ENCODE data around the gene GPR161. TPM values are rescaled to one million over a fixed set of nuclear protein-coding genes. Genes with fewer than 3 reads are reported as not detected.

Gene GPR161
- total RNA-seq, 2 experiments from 2014 or later, result not detected

DNA sequence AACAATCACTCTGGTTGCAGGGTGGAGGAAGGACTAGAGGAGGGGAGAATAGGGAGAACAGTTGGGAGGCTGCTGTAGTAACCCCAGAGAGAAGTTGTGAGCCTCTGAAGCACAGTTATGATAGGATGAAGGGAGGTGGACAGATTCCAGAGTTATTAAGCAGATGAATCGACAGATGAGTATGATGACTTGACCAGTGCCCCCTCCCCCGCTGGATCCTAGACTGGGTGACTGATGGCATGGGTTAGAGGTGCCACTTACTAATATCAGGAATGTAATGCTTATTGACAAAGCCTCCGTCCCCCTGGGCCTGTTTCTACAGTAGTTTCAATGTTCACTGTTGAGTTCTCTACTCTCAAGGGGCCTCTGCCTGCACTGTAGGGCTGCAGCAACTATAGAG, 28.0 kb upstream of the GPR161 start:
- ATAC-seq (ENCODE audit: poor library complexity) (no peak), DNase-seq (no peak)
- Mint-ChIP-seq H3K27me3 (peaks cover 26% of the 10 kb centered on the region), H3K4me1 (ENCODE audit: low read depth) (no peaks in the 10 kb centered on the region), H3K4me3 (no peak overlapping the region), H3K27ac (no peak overlapping the region), H3K36me3 (ENCODE audit: low read depth) (peaks cover 9% of the 10 kb centered on the region), H3K9me3 (peaks cover 6% of the 10 kb centered on the region)
- TF ChIP-seq, protein P1, sequence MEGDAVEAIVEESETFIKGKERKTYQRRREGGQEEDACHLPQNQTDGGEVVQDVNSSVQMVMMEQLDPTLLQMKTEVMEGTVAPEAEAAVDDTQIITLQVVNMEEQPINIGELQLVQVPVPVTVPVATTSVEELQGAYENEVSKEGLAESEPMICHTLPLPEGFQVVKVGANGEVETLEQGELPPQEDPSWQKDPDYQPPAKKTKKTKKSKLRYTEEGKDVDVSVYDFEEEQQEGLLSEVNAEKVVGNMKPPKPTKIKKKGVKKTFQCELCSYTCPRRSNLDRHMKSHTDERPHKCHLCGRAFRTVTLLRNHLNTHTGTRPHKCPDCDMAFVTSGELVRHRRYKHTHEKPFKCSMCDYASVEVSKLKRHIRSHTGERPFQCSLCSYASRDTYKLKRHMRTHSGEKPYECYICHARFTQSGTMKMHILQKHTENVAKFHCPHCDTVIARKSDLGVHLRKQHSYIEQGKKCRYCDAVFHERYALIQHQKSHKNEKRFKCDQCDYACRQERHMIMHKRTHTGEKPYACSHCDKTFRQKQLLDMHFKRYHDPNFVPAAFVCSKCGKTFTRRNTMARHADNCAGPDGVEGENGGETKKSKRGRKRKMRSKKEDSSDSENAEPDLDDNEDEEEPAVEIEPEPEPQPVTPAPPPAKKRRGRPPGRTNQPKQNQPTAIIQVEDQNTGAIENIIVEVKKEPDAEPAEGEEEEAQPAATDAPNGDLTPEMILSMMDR (IDR thresholded peaks at IDR 0.05), result no peak
- Histone ChIP-seq H3K36me3 (ENCODE audit: insufficient read depth, low read length) (no peaks in the 10 kb centered on the region), H3K4me1 (ENCODE audit: insufficient read depth, low read length) (no peaks in the 10 kb centered on the region), H3K27ac (ENCODE audit: low read depth in 1 of 2, low read length in 2 of 2) (no peak overlapping the region), H3K9me3 (ENCODE audit: control insufficient read depth in 1 of 2, insufficient read depth in 1 of 2, low read length in 2 of 2) (peaks cover 12 to 15% of the 10 kb centered on the region in 2 experiments), H3K4me3 (ENCODE audit: low read length) (no peak overlapping the region), H3K27me3 (ENCODE audit: control insufficient read depth in 1 of 2, insufficient read depth in 2 of 2, low read length in 2 of 2) (peaks cover 0 to 4% of the 10 kb centered on the region in 2 experiments)
- ChIA-PET POLR2A (no interaction called here), CTCF (no interaction called here)
- intact Hi-C loops (cut with DNase I, micrococcal nuclease), result no loop called here

DNA sequence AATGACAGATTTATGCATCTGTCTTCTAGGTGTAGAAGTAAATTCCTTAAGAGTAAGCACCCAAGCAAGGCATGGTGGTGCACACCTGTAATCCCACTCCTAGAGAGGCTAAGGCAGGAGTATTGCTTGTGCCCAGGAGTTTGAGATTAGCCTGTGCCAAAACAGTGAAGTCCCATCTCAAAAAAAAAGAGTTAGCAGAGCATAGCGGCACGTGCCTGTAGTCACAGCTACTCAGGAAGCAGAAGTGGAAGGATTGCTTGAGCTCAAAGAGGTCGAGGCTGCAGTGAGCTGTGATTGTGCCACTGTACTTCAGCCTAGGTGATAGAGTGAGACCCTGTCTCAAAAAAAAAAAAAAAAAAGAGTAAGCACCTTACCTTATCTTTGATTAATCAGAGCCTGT, 26.9 kb upstream of the GPR161 start:
- peaks cover 11% of the 10 kb centered on the region for H3K36me3 Mint-ChIP-seq (ENCODE audit: low read depth)
- no peak overlapping the region for H3K27ac Mint-ChIP-seq
- no peak for ATAC-seq (ENCODE audit: poor library complexity)
- DNase-seq, result no peak
- H3K4me3 ChIP-seq (ENCODE audit: low read length), result no peak overlapping the region
- H3K36me3 ChIP-seq (ENCODE audit: insufficient read depth, low read length), result no peaks in the 10 kb centered on the region
- CTCF ChIA-PET, result no interaction called here
- H3K9me3 ChIP-seq (ENCODE audit: control insufficient read depth in 1 of 2, insufficient read depth in 1 of 2, low read length in 2 of 2), result peaks cover 16 to 18% of the 10 kb centered on the region in 2 experiments
- H3K27me3 Mint-ChIP-seq, result peaks cover 28% of the 10 kb centered on the region
- peaks cover 0 to 4% of the 10 kb centered on the region in 2 experiments for H3K27me3 ChIP-seq (ENCODE audit: control insufficient read depth in 1 of 2, insufficient read depth in 2 of 2, low read length in 2 of 2)
- no peaks in the 10 kb centered on the region for H3K4me1 Mint-ChIP-seq (ENCODE audit: low read depth)
- intact Hi-C loops (cut with DNase I, micrococcal nuclease), result no loop called here
- no peak overlapping the region for H3K4me3 Mint-ChIP-seq
- TF ChIP-seq, protein P1 (IDR thresholded peaks at IDR 0.05), result no peak
- no peaks in the 10 kb centered on the region for H3K4me1 ChIP-seq (ENCODE audit: insufficient read depth, low read length)
- no peak overlapping the region for H3K27ac ChIP-seq (ENCODE audit: low read depth in 1 of 2, low read length in 2 of 2)
- POLR2A ChIA-PET, result no interaction called here
- peaks cover 10% of the 10 kb centered on the region for H3K9me3 Mint-ChIP-seq

DNA sequence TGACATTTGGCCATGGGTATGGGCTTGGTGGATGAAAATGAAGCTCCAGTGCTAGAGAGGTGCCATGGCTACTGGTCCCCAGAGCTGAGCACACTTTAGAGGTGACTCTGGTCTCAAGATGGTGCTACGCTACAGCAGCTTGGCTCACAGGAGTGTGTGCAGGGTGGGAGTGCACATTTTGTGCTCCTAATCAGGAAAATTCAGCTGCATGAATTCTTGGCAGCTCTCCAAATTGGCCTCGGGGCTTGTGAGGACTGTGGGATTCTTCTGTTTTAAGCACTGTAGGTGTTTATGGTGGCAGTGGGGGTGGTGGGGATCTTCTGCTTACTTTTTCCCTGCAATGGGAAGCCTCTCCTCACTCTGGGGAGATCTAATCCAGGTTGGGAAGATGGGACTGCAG, 24.7 kb upstream of the GPR161 start:
- Histone ChIP-seq H3K9me3 (ENCODE audit: control insufficient read depth in 1 of 2, insufficient read depth in 1 of 2, low read length in 2 of 2) (peaks cover 16 to 30% of the 10 kb centered on the region in 2 experiments), H3K27me3 (ENCODE audit: control insufficient read depth in 1 of 2, insufficient read depth in 2 of 2, low read length in 2 of 2) (peaks cover 0 to 4% of the 10 kb centered on the region in 2 experiments), H3K27ac (ENCODE audit: low read depth in 1 of 2, low read length in 2 of 2) (no peak overlapping the region), H3K4me1 (ENCODE audit: insufficient read depth, low read length) (no peaks in the 10 kb centered on the region), H3K4me3 (ENCODE audit: low read length) (no peak overlapping the region), H3K36me3 (ENCODE audit: insufficient read depth, low read length) (no peaks in the 10 kb centered on the region)
- TF ChIP-seq, protein P1 (IDR thresholded peaks at IDR 0.05), result no peak
- ATAC-seq (ENCODE audit: poor library complexity) (no peak), DNase-seq (no peak)
- peaks cover 11% of the 10 kb centered on the region for H3K36me3 Mint-ChIP-seq (ENCODE audit: low read depth)
- CTCF ChIA-PET, result no interaction called here
- H3K27me3 Mint-ChIP-seq, result peaks cover 41% of the 10 kb centered on the region
- H3K4me3 Mint-ChIP-seq, result no peak overlapping the region
- no peak overlapping the region for H3K27ac Mint-ChIP-seq
- intact Hi-C loops (cut with DNase I, micrococcal nuclease), result no loop called here
- H3K4me1 Mint-ChIP-seq (ENCODE audit: low read depth), result no peaks in the 10 kb centered on the region
- POLR2A ChIA-PET, result interaction anchor here (0.6 kb wide), 1 partner anchor 45 kb away, joined by 3 read pairs; no protein-coding TSS in a partner anchor
- peaks cover 24% of the 10 kb centered on the region for H3K9me3 Mint-ChIP-seq
